Uterus (tissue), 2 donors: Measurements from ENCODE around the gene MICU2.

Experiments used
- POLR2A ChIP-seq, 2 donors: fragments of 450-650 bp; IDR thresholded peaks; one replicate each; pipeline ENCODE4 v1.6.1; 2016; ENCODE audit warnings: antibody characterized with exemption in 2 of 2, mild to moderate bottlenecking in 1 of 2, moderate library complexity in 1 of 2
- TF ChIP-seq, protein P1 (sequence below), 4 experiments: fragments of 200-600 bp in 2 of 4; fragments of 450-650 bp in 2 of 4; sonication (generic) in 2 of 4; IDR thresholded peaks; one replicate each; pipeline ENCODE4 v1.5.1; 2016 to 2019; ENCODE audit warnings: antibody characterized with exemption in 4 of 4, mild to moderate bottlenecking in 2 of 4, moderate library complexity in 1 of 4

DNA sequence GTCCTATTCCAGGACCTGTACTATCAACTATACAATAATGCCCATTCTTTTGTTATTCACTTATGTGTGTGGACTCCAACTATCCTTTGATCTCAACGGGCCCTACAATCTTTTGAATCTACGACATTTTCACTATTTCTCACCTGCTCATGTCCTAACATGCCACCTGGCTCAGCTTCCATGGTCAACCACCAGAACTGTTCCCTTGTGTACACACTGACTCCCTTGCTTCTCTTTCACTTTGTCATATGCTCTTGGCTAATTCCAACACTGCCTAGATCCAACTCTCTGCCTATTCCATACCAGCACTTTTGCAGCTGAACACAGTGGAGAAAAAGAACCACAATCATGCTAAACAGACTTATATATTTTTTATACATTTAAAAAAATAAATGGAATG lies 53.1 kb downstream of the MICU2 start:
- TF ChIP-seq, protein P1, sequence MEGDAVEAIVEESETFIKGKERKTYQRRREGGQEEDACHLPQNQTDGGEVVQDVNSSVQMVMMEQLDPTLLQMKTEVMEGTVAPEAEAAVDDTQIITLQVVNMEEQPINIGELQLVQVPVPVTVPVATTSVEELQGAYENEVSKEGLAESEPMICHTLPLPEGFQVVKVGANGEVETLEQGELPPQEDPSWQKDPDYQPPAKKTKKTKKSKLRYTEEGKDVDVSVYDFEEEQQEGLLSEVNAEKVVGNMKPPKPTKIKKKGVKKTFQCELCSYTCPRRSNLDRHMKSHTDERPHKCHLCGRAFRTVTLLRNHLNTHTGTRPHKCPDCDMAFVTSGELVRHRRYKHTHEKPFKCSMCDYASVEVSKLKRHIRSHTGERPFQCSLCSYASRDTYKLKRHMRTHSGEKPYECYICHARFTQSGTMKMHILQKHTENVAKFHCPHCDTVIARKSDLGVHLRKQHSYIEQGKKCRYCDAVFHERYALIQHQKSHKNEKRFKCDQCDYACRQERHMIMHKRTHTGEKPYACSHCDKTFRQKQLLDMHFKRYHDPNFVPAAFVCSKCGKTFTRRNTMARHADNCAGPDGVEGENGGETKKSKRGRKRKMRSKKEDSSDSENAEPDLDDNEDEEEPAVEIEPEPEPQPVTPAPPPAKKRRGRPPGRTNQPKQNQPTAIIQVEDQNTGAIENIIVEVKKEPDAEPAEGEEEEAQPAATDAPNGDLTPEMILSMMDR (IDR thresholded peaks at IDR 0.05) = no peak
- TF ChIP-seq POLR2A (IDR thresholded peaks at IDR 0.05) = no peak
